ENCODE data around the gene BRD9.
"Not testable (repeated sequence)": the region's sequence is repeated elsewhere in the genome, so short reads cannot be mapped to it uniquely, and the experiment has no call there.

The BRD9 gene

GRCh38 chr5:884345-885126 lies 8.1 kb downstream of the BRD9 start:
- no peak for TF ChIP-seq CTCF (IDR thresholded peaks at IDR 0.05; ENCODE audit: control insufficient read depth, extremely low read depth, insufficient read depth)
- H3K4me3 ChIP-seq (ENCODE audit: low read depth, low read length) = no peak overlapping the region
- DNase-seq (ENCODE audit: low read depth) = no peak

GRCh38 chr5:883475-884181 lies 9.0 kb downstream of the BRD9 start:
- no peak for TF ChIP-seq CTCF (IDR thresholded peaks at IDR 0.05; ENCODE audit: control insufficient read depth, extremely low read depth, insufficient read depth)
- DNase-seq (ENCODE audit: low read depth) = no peak
- H3K4me3 ChIP-seq (ENCODE audit: low read depth, low read length) = no peak overlapping the region

GRCh38 chr5:882253-883183 lies 10.1 kb downstream of the BRD9 start:
- H3K4me3 ChIP-seq (ENCODE audit: low read depth, low read length) = no peak overlapping the region
- no peak for TF ChIP-seq CTCF (IDR thresholded peaks at IDR 0.05; ENCODE audit: control insufficient read depth, extremely low read depth, insufficient read depth)
- DNase-seq (ENCODE audit: low read depth) = no peak

- no peak for DNase-seq (ENCODE audit: low read depth)
- TF ChIP-seq CTCF (IDR thresholded peaks at IDR 0.05; ENCODE audit: control insufficient read depth, extremely low read depth, insufficient read depth) = no peak
- H3K4me3 ChIP-seq (ENCODE audit: low read depth, low read length) = no peak overlapping the region
Observed at GRCh38 chr5:881551-881935, 11.1 kb downstream of the BRD9 start.

GRCh38 chr5:880816-881550 lies 11.6 kb downstream of the BRD9 start:
- TF ChIP-seq CTCF (IDR thresholded peaks at IDR 0.05; ENCODE audit: control insufficient read depth, extremely low read depth, insufficient read depth) = no peak
- DNase-seq (ENCODE audit: low read depth) = no peak
- no peak overlapping the region for H3K4me3 ChIP-seq (ENCODE audit: low read depth, low read length)

- not testable (repeated sequence) for DNase-seq (ENCODE audit: low read depth)
Observed at GRCh38 chr5:878677-879076, 13.9 kb downstream of the BRD9 start.

More at GRCh38 chr5:878677-879076, 13.9 kb downstream of the BRD9 start:
- not testable (repeated sequence) for H3K4me3 ChIP-seq (ENCODE audit: low read depth, low read length)

Data from LNCaP clone FGC (cell line).